SK-N-SH (cell line): ENCODE data around the gene POU2AF1. TPM values are rescaled to one million over a fixed set of nuclear protein-coding genes. Genes with fewer than 3 reads are reported as not detected.

ENCODE experiments used
- CTCF ChIA-PET: fragments of 300-600, 350-600 bp; formaldehyde crosslinking; extraction: SDS; loops from one replicate; lab custom pipeline; 2021; lab: Yijun Ruan, JAX
- POLR2A ChIA-PET: fragments of 350-600 bp; sonication (Branson Sonifier 250); formaldehyde crosslinking; extraction: SDS; loops from one replicate; lab custom pipeline; 2020; ENCODE audit warnings: antibody characterized with exemption, inconsistent platforms; lab: Yijun Ruan, JAX
- DNase-seq: peaks from one replicate; pipeline ENCODE4 v3.0.0; 2012
- H2AFZ ChIP-seq: fragments of 200-600 bp; sonication (generic); 2 replicates; pipeline ENCODE4 v1.8.1; 2016; ENCODE audit warnings: antibody characterized with exemption, mild to moderate bottlenecking, low read depth
- H3F3A ChIP-seq: fragments of 200-600 bp; sonication (generic); replicated peaks from 2 replicates; pipeline ENCODE3; 2016; ENCODE audit warnings: antibody characterized with exemption, mild to moderate bottlenecking; ENCODE audit not compliant: insufficient read depth
- H3K27ac ChIP-seq, 2 experiments: fragments of 200-500 bp in 1 of 2; fragments of 200-600 bp in 1 of 2; sonication (Bioruptor generic) in 1 of 2; sonication (generic), shearing (Covaris generic) in 1 of 2; 2 replicates each; pipeline versions ENCODE4 v1.5.1 to v1.6.1; 2014 to 2016; ENCODE audit warnings: low read depth in 2 of 2, inconsistent platforms in 1 of 2, low read length in 1 of 2, mild to moderate bottlenecking in 1 of 2, mixed read lengths in 1 of 2
- H3K27me3 ChIP-seq: fragments of 200-600 bp; sonication (generic), shearing (Covaris generic); 2 replicates; pipeline ENCODE4 v1.6.1; 2016; ENCODE audit warnings: mixed run types; ENCODE audit not compliant: insufficient read depth
- H3K36me3 ChIP-seq, 2 experiments: fragments of 200-500 bp in 1 of 2; fragments of 200-600 bp in 1 of 2; sonication (Bioruptor generic) in 1 of 2; sonication (generic) in 1 of 2; replicated peaks in 1 of 2; 2 replicates each; pipeline versions ENCODE3 to v1.5.1; 2014 to 2016; ENCODE audit warnings: low read length in 1 of 2, mild to moderate bottlenecking in 1 of 2; ENCODE audit not compliant: insufficient read depth in 2 of 2, control insufficient read depth in 1 of 2
- H3K4me1 ChIP-seq, 2 experiments: fragments of 200-500 bp in 1 of 2; fragments of 200-600 bp in 1 of 2; sonication (Bioruptor generic) in 1 of 2; sonication (generic), shearing (Covaris generic) in 1 of 2; 2 replicates each; pipeline versions ENCODE4 v1.5.1 to v1.6.1; 2014 to 2016; ENCODE audit warnings: low read depth in 1 of 2, low read length in 1 of 2, mixed run types in 1 of 2; ENCODE audit not compliant: insufficient read depth in 2 of 2, control insufficient read depth in 1 of 2
- H3K4me2 ChIP-seq: fragments of 200-600 bp; sonication (generic), shearing (Covaris generic); 2 replicates; pipeline ENCODE4 v1.6.1; 2017; ENCODE audit warnings: mixed run types
- H3K4me3 ChIP-seq, 2 experiments: fragments of 200-500 bp in 1 of 2; fragments of 200-600 bp in 1 of 2; sonication (Bioruptor generic) in 1 of 2; sonication (generic), shearing (Covaris generic) in 1 of 2; 2 replicates each; pipeline versions ENCODE4 v1.5.1 to v1.8.1; 2014 to 2016; ENCODE audit warnings: low read depth in 2 of 2, inconsistent platforms in 1 of 2, low read length in 1 of 2, mild to moderate bottlenecking in 1 of 2, mixed read lengths in 1 of 2, moderate library complexity in 1 of 2
- H3K79me2 ChIP-seq: fragments of 200-600 bp; sonication (generic); 2 replicates; pipeline ENCODE4 v1.8.1; 2017; ENCODE audit warnings: mild to moderate bottlenecking; ENCODE audit not compliant: insufficient read depth
- H3K9ac ChIP-seq: fragments of 200-600 bp; sonication (generic); 2 replicates; pipeline ENCODE4 v1.6.1; 2017; ENCODE audit warnings: mixed run types
- H3K9me2 ChIP-seq: fragments of 200-600 bp; sonication (generic); 2 replicates; pipeline ENCODE4 v1.6.1; 2017; ENCODE audit warnings: mixed run types
- H3K9me3 ChIP-seq: fragments of 200-600 bp; sonication (generic); 2 replicates; pipeline ENCODE4 v1.6.1; 2017; ENCODE audit warnings: mixed run types, mild to moderate bottlenecking, moderate library complexity
- H4K20me1 ChIP-seq: fragments of 200-600 bp; sonication (generic); 2 replicates; pipeline ENCODE4 v1.6.1; 2017; ENCODE audit warnings: mild to moderate bottlenecking, mixed run types; ENCODE audit not compliant: insufficient read depth
- CHD2 ChIP-seq: fragments of 150-350 bp; IDR thresholded peaks from 2 replicates; pipeline ENCODE4 v1.6.1; 2018; ENCODE audit warnings: low read length; ENCODE audit not compliant: partially characterized antibody
- ELF1 ChIP-seq: IDR thresholded peaks from 2 replicates; pipeline ENCODE4 v1.4.0; 2012
- FOXJ3 ChIP-seq: sonication (generic); formaldehyde crosslinking; IDR thresholded peaks from 2 replicates; pipeline ENCODE4 v1.5.1; 2020; ENCODE audit warnings: mild to moderate bottlenecking, missing genetic modification reagents
- JUND ChIP-seq: IDR thresholded peaks from 2 replicates; pipeline ENCODE4 v1.4.0; 2012
- NRF1 ChIP-seq: IDR thresholded peaks from 2 replicates; pipeline ENCODE4 v1.6.1; 2012; ENCODE audit warnings: low read depth, mild to moderate bottlenecking, low read length
- POLR2AphosphoS5 ChIP-seq: IDR thresholded peaks from 2 replicates; pipeline ENCODE4 v1.6.1; 2012; ENCODE audit warnings: low read depth, low read length
- RCOR1 ChIP-seq: fragments of 150-350 bp; IDR thresholded peaks from 2 replicates; pipeline ENCODE4 v1.6.1; 2017; ENCODE audit warnings: antibody characterized with exemption, low read length
- RFX5 ChIP-seq: IDR thresholded peaks from 2 replicates; pipeline ENCODE4 v1.6.1; 2012; ENCODE audit warnings: mild to moderate bottlenecking, improper control_type of control experiment, low read length
- TCF12 ChIP-seq: IDR thresholded peaks from 2 replicates; pipeline ENCODE4 v1.4.0; 2012
- WGBS: methylation state at CpG from one replicate; pipeline ENCODE4 v1.1.6; 2017; ENCODE audit warnings: low lambda C conversion rate; 5-methylcytosine and 5-hydroxymethylcytosine counted together
- polyA plus RNA-seq, 3 experiments: library from polyadenylated mRNA; depleted of rRNA; stranded (reverse); fragments of >200 nt; gene quantifications; 2 replicates each; pipeline ENCODE4 v1.2.3, GENCODE V29; 2012
- TF ChIP-seq, protein P1 (sequence below): IDR thresholded peaks from 2 replicates; pipeline ENCODE4 v1.4.0; 2012; ENCODE audit warnings: low read depth, borderline replicate concordance

POU2AF1 gene
- polyA plus RNA-seq, 1 of the 3 experiments (the other 2 are of a cell fraction) = 0.07 TPM

DNA sequence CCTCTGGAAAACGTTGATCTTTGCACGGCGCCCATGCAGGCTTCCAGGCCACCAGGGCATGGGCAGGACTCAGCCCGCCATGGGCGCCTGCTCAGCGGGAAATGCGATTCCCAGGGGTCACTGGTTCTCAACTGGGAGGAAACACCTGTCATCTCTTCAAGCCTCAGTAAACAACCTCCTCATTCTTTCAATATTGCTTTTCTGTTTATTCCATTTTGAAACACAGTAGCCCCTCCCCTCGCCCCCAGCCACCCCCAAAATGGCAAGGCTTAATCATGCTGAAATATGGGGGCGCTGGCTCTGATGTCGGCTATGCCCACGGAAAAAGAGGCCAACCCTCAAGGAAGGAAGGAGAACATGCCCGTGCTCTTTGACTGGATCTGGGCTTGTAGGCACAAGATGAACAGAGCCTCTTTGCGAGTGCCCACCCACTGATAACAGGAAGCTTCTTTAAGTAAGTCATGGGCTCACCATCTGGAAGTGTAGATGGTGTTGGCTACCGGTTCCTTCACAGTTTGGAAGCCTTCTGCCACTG, 594 bp upstream of the POU2AF1 start (continued):
- TF ChIP-seq, protein P1, sequence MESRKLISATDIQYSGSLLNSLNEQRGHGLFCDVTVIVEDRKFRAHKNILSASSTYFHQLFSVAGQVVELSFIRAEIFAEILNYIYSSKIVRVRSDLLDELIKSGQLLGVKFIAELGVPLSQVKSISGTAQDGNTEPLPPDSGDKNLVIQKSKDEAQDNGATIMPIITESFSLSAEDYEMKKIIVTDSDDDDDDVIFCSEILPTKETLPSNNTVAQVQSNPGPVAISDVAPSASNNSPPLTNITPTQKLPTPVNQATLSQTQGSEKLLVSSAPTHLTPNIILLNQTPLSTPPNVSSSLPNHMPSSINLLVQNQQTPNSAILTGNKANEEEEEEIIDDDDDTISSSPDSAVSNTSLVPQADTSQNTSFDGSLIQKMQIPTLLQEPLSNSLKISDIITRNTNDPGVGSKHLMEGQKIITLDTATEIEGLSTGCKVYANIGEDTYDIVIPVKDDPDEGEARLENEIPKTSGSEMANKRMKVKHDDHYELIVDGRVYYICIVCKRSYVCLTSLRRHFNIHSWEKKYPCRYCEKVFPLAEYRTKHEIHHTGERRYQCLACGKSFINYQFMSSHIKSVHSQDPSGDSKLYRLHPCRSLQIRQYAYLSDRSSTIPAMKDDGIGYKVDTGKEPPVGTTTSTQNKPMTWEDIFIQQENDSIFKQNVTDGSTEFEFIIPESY = no peak
- no peak for TF ChIP-seq ELF1
- no peak for TF ChIP-seq JUND
- no peak for TF ChIP-seq RCOR1
- TF ChIP-seq, all 33 proteins: peak for 0

DNA sequence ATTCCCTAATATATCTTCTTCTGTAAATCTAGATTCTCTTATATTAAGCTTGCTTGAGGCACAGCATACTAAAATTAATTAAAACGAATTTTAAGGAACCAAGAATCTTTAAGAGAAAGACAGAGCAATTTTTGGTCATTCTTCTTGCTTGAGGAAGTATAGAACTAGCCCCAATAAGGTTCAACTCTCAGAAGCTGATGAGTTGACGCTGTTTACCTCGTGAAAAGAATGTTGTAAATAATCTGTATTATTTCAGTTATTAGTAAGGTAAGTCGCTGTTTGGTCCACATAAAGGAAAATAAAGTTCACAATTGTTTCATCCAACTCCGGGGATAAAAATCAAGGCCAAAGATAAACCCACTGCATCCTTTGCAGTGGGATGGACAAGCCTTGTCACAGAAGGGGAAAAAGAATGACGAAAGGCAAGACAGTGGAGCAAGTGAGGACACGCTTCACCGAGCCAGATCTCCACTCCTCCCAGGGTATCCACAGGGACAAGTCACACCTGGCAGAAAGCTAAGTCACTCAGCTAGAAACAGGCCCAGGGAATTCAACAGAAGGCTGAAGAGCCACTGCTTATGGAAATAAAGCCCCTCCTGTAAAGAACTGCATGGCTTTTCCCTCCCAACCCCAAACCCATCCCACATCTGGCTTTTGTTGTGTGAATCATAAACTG, 752 bp downstream of the POU2AF1 start:
- DNase-seq = no peak
- Histone ChIP-seq H3K27ac (no peak overlapping the region), H3K9me2 (no peaks in the 10 kb centered on the region)
- TF ChIP-seq FOXJ3 (CRISPR knock-in tag) (no peak), RFX5 (no peak), CHD2 (no peak), NRF1 (no peak)
- TF ChIP-seq, protein P1 = no peak
- TF ChIP-seq, all 33 proteins: peak for 0
- no peaks in the 10 kb centered on the region; the same call in 1 of the 2 replicates for H3K27me3 ChIP-seq
- no peak overlapping the region for H3K4me2 ChIP-seq
- H3K4me1 ChIP-seq = no peaks in the 10 kb centered on the region
- POLR2A ChIA-PET = no interaction called here
- H3K9me3 ChIP-seq = no peaks in the 10 kb centered on the region
- H4K20me1 ChIP-seq = no peaks in the 10 kb centered on the region
- H3K36me3 ChIP-seq = no peaks in the 10 kb centered on the region
- H3K4me3 ChIP-seq = no peak overlapping the region
- 45% methylated on average over 8 of the region's 8 CpGs for WGBS
- H3F3A ChIP-seq = no peaks in the 10 kb centered on the region
- no peaks in the 10 kb centered on the region for H3K79me2 ChIP-seq
- CTCF ChIA-PET = interaction anchor here (1.2 to 1.3 kb wide), 2 partner anchors 10 to 50 kb away, joined by 4 read pairs; no protein-coding TSS in a partner anchor
- no peak overlapping the region for H2AFZ ChIP-seq
- no peak overlapping the region for H3K9ac ChIP-seq

DNA sequence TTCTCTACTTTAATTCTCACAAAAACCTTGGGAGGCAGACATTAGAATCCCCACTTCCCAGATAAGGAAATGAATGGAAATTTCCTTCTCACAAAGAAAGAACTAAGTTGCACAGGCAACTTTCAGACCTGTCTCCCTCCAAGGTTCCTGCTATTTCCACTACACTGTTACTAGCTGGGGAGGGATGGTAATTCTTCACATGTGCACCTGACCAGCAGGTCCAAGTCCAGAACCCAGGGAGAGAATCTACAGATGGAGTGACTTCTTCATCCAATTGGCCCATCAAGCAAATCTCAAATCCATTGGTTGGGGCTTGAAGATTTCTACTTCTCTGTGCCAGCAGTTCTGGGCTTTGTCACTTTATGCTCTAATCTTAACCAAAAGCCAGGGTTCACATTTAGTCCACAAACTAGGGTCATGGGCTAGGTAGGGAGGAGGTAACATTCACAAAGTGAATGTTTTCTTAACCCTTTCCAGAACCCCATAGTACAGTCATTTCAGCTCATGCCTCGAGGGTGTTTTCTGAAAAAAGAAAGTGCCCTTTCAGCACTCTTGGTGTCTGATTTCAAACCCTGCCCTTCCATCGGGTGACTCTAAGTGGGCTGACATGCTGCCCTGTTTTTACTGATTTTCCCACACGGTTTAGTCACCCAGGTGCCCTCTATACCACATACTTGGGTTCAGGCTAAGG, 2.7 kb downstream of the POU2AF1 start:
- no peaks in the 10 kb centered on the region for H3F3A ChIP-seq
- ChIA-PET CTCF (interaction anchor here (1.1 kb wide), 1 partner anchor 9 kb away, joined by 3 read pairs; no protein-coding TSS in a partner anchor), POLR2A (no interaction called here)
- no peak overlapping the region for H3K4me3 ChIP-seq
- H3K9me3 ChIP-seq = no peaks in the 10 kb centered on the region
- H3K9ac ChIP-seq = no peak overlapping the region
- H3K36me3 ChIP-seq = no peaks in the 10 kb centered on the region
- TF ChIP-seq JUND = no peak
- no peak for TF ChIP-seq TCF12
- TF ChIP-seq ELF1 = no peak
- no peak for TF ChIP-seq POLR2AphosphoS5
- H3K27me3 ChIP-seq = no peaks in the 10 kb centered on the region; the same call in 1 of the 2 replicates
- no peak overlapping the region for H3K4me2 ChIP-seq
- no peak overlapping the region for H2AFZ ChIP-seq
- no peak for DNase-seq
- H4K20me1 ChIP-seq = no peaks in the 10 kb centered on the region
- no peak overlapping the region for H3K27ac ChIP-seq
- no peaks in the 10 kb centered on the region for H3K4me1 ChIP-seq
- H3K9me2 ChIP-seq = no peaks in the 10 kb centered on the region
- 23% methylated on average over 3 of the region's 3 CpGs for WGBS
- no peaks in the 10 kb centered on the region for H3K79me2 ChIP-seq
